NCI-H345 treated with DMSO at 0.1 percent for 48 hours (cell line): ENCODE results near the gene MED12L.
"Not testable (repeated sequence)": the region's sequence is repeated elsewhere in the genome, so short reads cannot be mapped to it uniquely, and the experiment has no call there.

Experiments used
- DNase-seq: peaks from one replicate; lab custom pipeline; 2025; ENCODE audit not compliant: unreplicated experiment; lab: John Stamatoyannopoulos, UW

MED12L gene

GRCh38 chr3:151362751-151363174, 277.3 kb downstream of the MED12L start:
- no peak for DNase-seq

- no peak for DNase-seq
Measured at GRCh38 chr3:151366993-151367392, 281.5 kb downstream of the MED12L start.

GRCh38 chr3:151367448-151367847, 282.0 kb downstream of the MED12L start:
- no peak for DNase-seq

DNA sequence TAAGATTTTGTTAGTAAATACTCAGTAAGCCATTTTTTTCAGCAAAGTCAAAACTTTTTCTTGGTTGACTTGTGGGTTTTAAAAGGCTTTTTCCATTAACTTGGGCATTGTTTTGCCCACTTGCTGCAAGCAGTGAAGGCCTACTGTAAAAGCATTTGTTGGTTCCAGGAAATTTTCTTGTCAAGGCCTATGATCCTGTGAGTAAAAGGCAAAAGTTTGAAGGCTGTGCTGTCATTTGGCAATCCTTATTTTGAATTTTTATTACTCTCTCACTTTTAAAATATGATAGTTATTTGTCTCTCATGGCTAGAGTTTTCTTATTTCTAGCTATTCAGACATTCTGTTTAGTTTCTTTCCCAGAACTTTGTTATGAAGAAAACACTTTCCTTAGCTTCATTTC, 286.1 kb downstream of the MED12L start:
- DNase-seq = no peak

DNA sequence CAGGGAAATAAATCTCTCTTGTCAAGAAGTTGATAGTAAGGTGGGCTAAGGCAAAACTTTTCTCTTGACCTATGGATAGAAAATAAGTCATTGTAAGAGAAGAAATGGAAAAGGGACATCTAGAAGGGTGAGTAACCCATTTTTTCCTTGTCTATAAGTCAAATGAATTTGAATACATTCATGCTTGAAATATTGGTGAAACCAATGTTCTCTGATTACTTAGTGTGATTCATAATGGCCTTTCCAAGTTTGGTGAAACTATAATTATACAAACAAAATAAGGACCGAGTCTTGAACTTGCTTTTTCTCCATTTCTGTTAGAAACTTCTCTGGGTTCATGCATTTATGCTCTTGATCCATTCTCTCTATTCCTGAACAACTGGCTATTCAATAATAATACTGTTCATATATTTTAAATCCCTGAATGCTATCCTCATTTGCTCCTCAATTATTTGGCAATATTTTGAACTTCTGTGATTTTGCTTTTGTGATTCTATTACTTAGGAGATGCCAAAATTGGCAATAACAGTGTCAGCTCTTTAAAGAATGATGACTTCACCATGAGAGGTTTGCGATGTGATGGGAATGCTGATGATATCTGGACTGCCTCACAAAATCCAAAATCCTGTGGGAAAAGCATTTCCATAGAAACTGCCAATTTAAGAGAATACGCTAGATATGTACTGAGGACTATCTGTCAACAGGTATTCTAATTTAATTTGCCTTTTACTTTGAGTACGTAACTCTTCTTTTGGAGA, 286.8 kb downstream of the MED12L start:
- no peak for DNase-seq

DNA sequence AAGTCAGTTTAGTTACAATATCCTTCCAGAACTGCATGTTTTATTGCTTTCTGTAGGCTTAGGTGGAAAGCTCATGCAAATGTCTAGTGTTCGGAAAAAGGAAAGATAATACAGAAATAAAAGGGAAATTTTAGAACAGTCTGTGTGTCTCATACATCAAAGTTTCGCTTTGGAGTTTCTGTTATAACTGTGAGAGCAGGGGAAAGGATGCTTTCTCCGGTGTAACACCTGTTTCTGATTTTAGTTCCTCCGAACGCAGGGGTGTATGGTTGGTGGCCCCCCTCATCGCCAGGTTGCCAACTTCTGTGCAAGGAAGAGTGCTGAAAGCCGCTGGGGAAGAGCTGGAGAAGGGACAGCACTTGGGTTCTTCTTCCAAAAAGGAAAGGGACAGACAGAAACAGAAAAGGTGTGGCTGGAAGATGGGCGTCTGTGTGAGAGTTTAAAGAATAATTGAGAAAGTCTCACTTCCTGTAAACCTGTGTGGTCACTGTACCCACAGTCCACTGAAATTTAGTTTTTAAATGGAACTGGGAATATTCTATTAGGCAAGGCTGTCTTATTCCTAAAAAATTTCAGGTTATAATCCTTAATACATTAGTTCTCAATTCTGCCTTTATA, 292.4 kb downstream of the MED12L start:
- no peak for DNase-seq

DNA sequence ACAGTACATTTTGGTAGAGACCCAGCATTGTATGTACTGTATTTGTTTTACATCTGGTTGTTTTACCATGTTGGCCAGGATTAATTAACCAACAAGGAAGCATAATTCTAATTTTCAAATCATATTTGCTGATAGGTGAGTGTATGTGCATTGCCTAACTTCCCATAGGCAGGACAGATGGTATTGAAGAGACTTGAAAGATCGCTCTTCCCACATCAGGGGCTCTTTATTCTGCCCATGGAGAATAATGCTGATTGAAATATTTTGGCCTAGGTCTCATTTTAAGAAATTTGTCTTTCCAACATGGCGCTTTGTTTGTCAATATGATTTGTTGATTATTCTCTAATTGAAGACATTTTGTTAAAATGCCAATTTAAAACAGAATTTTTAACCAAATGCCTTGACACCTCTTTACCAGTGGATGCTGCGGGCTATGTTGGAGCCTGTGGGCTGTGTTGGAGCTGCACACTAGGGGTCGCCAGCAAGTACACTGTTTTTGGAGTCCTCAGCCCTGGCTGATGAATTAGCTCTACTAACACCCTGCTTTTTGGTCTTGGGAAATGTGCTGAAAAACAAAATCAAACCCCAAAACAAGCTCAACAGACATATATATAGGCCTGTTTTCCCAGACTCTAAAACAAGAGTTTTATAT, 293.7 kb downstream of the MED12L start:
- no peak for DNase-seq

- no peak for DNase-seq
Measured at GRCh38 chr3:151382671-151383070, 297.2 kb downstream of the MED12L start.

GRCh38 chr3:151383111-151383510, 297.6 kb downstream of the MED12L start:
- no peak for DNase-seq

GRCh38 chr3:151383956-151384355, 298.5 kb downstream of the MED12L start:
- DNase-seq = no peak

- DNase-seq = no peak
Measured at GRCh38 chr3:151384741-151385174, 299.3 kb downstream of the MED12L start, which contains the start of gene P2RY12. Gene P2RY12, minus strand, starts transcription at chr3:151384753. Its CDS starts 45,908 bp downstream, at chr3:151338845.

DNA sequence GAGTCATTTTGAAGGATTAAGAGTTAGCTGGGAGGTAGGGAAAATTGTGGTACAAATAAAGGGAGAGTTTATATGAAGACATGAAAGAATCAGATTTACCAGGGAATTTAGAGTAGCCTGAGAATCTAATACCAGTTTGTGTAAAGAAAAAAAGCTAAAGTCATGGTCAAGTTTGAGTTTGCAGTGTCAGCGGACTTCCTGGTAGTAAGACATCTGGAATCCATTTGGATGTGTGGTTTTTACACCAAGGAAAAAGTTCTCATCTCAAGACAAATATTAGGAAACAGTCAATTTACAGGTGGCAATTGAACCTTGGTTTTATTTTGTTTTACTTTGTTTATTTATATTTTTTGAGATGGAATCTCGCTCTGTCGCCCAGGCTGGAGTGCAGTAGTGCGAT, 300.6 kb downstream of the MED12L start:
- DNase-seq = no peak

GRCh38 chr3:151387432-151387831, 302.0 kb downstream of the MED12L start:
- no peak for DNase-seq

- DNase-seq = no peak
Measured at GRCh38 chr3:151387842-151388241, 302.4 kb downstream of the MED12L start.

DNA sequence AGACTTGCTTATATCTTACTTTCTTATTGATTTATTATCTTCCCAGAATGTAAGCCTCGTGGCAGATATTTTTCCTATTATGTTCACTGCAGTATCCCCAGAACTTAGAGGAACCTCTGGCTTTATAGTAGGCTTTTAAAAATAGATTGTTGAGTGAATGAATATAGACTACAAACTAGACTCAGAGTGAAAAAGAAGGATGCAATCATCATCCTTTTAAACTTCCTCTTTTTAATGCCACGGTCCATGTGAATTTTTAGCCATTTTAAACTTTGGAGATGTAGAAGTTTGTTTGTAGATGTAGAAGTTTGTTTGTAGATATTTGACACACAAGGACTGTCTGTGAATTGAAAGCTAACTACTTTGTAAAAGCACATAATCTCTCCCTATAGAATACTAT, 306.3 kb downstream of the MED12L start:
- no peak for DNase-seq

- not testable (repeated sequence) for DNase-seq
Measured at GRCh38 chr3:151392191-151392590, 306.7 kb downstream of the MED12L start.

DNA sequence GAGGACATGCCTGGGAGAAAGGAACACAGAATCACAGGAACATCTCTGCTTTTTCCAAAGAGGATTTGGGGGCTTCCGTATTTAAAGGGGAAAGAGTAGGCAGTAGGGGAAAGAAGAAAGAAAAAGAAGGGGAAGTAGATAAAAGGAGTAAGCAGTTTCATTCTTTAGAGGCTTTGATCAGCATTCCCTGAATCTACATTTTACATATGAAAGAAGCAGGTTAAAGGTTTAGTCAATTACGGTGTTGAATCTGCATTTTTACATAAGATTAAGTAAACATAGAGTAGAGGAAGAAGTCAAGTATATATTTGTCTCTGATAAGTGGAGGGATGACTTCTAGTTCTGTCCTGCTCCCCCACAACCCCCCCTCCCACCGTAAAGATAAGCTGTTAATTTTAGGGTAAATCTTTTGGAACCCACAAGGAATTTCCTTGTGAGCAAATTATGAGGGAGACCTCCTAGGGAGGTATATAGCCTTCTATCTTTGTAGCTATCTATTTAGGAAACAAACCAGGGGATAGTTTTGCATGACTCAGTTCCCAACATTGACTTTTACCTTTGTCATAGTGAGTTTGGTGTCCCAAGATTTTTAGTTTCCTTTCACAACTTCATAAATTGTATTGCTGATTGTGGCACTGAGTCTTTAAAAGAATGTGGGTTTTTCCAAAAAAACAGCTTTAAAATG, 307.8 kb downstream of the MED12L start:
- no peak for DNase-seq

DNA sequence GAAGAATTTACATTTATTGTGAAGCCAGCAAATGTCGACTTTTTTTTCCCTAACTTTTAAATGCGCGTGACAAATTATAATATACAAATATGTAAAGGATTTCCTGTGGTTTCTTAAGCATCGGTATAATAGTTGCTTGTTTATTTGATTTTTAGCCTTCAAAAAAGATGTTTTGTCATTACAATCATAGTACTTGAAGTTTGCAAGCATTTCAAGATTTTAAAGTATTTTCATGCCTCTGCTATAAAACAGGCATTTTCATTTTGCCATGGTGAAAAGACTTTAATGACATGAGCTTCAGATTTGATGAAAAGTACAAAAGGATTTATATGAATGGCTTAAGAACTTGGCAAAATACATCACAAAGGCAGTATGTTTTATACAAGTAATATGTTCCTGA, 308.5 kb downstream of the MED12L start:
- DNase-seq = no peak

DNA sequence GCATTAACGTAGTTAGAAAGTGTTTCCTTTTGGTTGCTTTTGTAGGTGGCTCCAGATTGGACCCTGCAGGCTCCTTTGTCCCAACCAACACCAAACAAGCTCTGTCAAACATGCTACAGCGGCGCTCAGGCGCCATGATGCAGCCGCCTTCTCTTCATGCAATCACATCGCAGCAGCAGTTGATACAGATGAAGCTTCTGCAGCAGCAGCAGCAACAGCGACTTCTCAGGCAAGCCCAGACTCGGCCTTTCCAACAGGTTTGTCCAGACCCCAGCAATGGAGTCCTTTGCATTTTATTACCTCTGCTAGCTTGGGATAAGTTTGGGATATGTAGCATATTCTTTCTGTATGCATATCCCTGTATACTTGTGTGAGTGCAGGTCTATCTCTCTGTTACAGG, 309.1 kb downstream of the MED12L start:
- no peak for DNase-seq

DNA sequence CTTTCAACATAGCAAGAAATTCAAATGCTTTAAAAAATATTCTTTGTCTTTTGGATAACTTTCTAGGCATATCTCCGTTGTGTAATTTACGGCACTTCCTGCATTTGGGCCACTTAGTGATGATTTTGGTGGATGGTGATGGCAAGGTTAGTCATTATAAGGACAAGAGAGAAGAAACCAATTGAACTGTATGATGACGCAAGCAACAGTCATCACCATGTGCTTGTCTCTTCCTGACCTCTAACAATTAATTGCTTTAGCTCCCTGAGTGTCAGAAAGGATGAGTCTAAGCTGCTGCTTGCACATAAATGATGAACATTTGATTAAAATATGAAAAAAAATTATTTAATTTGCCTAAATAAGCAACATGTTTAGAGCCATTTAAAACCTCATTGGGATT, 310.3 kb downstream of the MED12L start:
- no peak for DNase-seq

- no peak for DNase-seq
Measured at GRCh38 chr3:151398895-151399294, 313.4 kb downstream of the MED12L start.
